NCI-H774 (cell line): Measurements from ENCODE around the gene LILRA1.
"Not testable (repeated sequence)": the region's sequence is repeated elsewhere in the genome, so short reads cannot be mapped to it uniquely, and the experiment has no call there.

Source experiments
- DNase-seq: peaks from one replicate; lab custom pipeline; 2025; lab: John Stamatoyannopoulos, UW

The LILRA1 gene

GRCh38 chr19:54577334-54577733 is 16.1 kb upstream of the LILRA1 start:
- no peak for DNase-seq

- not testable (repeated sequence) for DNase-seq
These were observed 15.2 kb upstream of the LILRA1 start for GRCh38 chr19:54578268-54578667.

- no peak for DNase-seq
These were observed 7.0 kb upstream of the LILRA1 start for GRCh38 chr19:54586397-54586796.

GRCh38 chr19:54587026-54587425 is 6.4 kb upstream of the LILRA1 start:
- no peak for DNase-seq

- not testable (repeated sequence) for DNase-seq
These were observed 647 bp downstream of the LILRA1 start for GRCh38 chr19:54593931-54594626.

GRCh38 chr19:54594737-54595136 is 1.3 kb downstream of the LILRA1 start:
- DNase-seq: no peak

GRCh38 chr19:54595680-54596436 is 2.4 kb downstream of the LILRA1 start:
- not testable (repeated sequence) for DNase-seq

- DNase-seq: no peak
These were observed 6.8 kb downstream of the LILRA1 start for GRCh38 chr19:54600212-54600611.

GRCh38 chr19:54606230-54606629 is 12.8 kb downstream of the LILRA1 start:
- DNase-seq: no peak

- no peak for DNase-seq
These were observed 13.7 kb downstream of the LILRA1 start for GRCh38 chr19:54606891-54607784.

GRCh38 chr19:54607785-54608150 is 14.3 kb downstream of the LILRA1 start:
- DNase-seq: no peak

GRCh38 chr19:54608205-54608604 is 14.8 kb downstream of the LILRA1 start:
- no peak for DNase-seq

GRCh38 chr19:54608792-54609191 is 15.4 kb downstream of the LILRA1 start:
- no peak for DNase-seq

GRCh38 chr19:54609356-54609791 is 15.9 kb downstream of the LILRA1 start:
- no peak for DNase-seq

- DNase-seq: no peak
These were observed 19.0 kb downstream of the LILRA1 start for GRCh38 chr19:54612428-54612827.

- DNase-seq: no peak
These were observed 21.3 kb downstream of the LILRA1 start for GRCh38 chr19:54614726-54615125.

- no peak for DNase-seq
These were observed 22.6 kb downstream of the LILRA1 start for GRCh38 chr19:54616057-54616456.

- DNase-seq: no peak
These were observed 23.6 kb downstream of the LILRA1 start for GRCh38 chr19:54616821-54617560.

GRCh38 chr19:54620464-54620863 is 27.0 kb downstream of the LILRA1 start:
- no peak for DNase-seq

GRCh38 chr19:54622431-54622830 is 29.0 kb downstream of the LILRA1 start:
- no peak for DNase-seq

- DNase-seq: not testable (repeated sequence)
These were observed 30.8 kb downstream of the LILRA1 start for GRCh38 chr19:54624234-54624633.
